M059J (cell line): ENCODE data around the gene EXD3. TPM values are rescaled to one million over a fixed set of nuclear protein-coding genes. Genes with fewer than 3 reads are reported as not detected.
"Not testable (repeated sequence)": the region's sequence is repeated elsewhere in the genome, so short reads cannot be mapped to it uniquely, and the experiment has no call there.

Experiments
- DNase-seq: peaks from one replicate; pipeline ENCODE4 v3.0.0-alpha.2; 2012; ENCODE audit warnings: low read depth
- total RNA-seq: library from RNA; depleted of rRNA; stranded (reverse); fragments of >200 nt; shearing (Covaris generic); gene quantifications from 2 replicates; pipeline ENCODE4 v1.2.3, GENCODE V29; 2014; rRNA removed

The EXD3 gene
- total RNA-seq, 1 experiment from 2014 or later, result 2.7 TPM

DNA sequence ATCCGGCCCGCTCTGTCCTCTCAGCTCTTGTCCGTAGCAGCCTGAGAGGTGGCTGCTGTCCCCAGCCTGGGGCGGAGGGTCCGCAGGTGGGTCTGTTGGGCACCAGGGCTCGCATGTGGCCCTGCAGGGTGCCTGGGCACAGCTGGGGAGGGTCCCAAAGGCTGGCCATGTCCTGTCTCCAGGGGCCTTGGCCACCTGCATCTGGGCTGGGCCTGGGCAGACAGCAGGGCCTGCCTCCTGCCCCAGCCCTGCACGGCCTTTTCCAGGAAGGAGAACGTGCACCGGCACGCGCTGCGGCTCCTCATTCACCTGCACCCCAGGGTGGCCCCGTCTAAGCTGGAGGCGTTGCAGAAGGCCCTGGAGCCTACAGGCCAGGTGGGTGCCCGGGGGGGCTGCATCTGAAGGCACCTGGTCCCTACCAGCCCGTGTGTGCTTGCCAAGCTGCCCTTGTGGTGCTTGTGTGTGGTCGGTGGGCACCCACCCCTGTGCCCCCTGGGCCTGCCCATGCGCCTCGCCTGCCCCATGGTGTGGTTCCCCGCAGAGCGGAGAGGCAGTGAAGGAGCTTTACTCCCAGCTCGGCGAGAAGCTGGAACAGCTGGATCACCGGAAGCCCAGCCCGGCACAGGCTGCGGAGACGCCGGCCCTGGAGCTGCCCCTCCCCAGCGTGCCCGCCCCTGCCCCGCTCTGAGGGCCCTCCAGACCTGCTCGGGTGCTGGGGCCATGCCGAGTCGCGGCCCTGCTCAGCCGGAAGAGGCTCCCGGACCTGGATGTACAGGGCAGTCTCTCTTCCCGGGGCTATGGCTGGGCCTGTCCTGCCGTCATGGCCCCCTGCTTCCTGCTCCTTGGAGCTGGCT lies 150.5 kb downstream of the EXD3 start:
- DNase-seq, result no peak

DNA sequence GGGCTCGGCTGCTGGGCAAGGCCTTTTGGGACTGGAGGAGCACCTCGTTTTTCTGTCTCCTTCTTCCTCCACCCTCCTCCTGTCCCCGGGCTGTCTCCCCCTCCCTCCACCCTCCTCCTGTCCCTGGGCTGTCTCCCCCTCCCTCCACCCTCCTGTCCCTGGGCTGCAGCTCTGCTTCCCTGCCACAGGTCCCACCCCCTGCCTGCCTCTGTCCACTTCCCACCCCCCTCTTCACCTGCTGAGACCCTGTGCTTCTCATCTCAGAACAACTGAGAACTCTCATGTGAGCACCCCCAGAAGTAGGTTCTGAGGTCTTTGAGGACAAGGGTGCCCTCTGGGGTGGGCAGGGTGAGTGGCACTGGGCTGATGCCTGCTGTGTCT lies 151.3 kb downstream of the EXD3 start:
- DNase-seq, result no peak

DNA sequence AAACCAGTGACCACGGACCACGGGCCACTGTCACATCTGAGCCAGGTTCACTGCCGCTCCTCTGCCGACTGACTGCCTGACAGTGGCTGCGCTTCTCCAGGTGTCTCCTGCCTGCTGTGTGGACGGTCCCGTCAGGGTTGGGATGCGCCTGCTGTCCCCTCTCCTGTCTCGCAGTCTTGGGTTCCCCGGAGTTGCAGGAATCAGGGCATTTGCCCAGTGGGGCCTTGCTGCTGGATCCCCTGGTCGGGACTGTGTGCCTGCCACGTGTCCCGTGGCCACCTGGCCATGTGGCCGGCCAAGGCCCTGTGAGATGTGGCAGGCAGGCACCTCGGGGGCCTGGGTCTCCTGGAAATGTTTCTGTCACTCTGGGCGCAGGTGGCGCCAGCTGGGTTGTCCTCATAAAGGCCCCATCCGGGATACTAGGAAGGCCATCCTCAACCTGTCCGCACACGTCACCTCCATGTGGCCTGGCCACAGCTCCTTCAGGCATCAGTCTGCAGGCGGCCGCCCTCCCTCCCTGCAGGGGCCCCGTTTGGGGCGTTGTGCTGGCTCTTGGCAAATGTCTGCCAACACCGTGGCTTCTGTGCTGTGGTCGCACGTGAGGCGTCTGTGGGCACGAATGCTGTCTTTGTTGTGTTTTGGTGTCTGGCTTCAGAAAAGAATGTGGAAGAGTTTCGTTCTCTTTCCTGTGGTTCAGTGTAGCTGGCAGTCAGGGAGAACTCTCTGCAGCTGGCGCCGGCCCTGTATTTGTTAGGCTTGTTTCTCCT lies 151.8 kb downstream of the EXD3 start:
- DNase-seq, result no peak

DNA sequence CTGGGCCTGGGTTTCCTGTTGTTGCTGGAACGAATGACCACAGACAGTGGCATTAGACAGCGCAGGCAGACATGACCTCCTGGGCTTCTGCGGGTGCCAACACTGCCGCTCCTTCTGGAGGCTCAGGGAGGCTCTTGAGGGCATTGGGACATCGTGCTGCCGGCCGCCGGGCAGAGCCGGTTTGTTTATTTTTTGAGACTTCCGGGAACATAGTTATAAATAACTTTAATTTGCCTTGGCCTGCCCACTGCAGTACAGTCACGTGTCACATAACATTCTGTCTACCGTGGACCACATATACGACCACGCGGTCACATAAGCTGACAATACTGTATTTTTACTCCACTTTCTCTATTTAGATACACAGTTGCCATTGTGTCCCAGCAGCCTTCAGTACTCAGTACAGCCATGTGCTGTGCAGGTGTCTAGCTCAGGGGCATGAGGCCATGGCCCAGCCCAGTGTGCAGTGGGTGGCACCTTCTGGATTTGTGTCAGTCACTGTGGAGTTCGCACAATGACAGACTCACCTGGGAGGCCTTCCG lies 153.7 kb downstream of the EXD3 start:
- no peak for DNase-seq

DNA sequence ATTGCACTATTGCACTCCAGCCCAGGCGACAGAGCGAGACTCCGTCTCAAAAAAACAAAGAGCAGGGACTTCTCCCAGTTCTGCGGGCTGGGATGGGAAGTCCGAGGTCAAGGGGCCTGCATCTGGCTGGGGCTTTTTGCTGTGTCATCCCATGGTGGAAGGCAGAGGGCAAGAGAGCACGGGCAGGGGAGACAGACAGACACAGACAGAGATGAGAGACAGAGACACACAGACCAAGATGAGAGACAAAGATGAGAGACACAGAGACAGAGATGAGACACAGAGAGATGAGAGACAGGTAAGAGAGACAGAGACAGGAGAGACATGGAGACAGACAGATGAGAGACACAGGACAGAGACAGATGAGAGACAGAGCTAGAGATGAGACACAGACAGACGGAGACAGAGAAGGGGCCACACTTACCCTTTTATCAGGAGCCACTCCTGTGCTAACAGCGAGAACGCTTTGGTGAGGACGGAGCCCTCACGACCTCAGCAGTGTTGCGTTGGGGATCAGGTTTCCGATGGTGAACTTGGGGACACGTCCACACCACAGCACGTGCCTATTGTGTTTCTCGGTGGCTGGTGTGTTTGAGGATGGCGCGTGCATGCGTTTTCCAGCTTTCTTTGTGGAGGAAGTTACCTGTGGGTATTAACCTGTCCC lies 154.3 kb downstream of the EXD3 start:
- DNase-seq, result no peak

DNA sequence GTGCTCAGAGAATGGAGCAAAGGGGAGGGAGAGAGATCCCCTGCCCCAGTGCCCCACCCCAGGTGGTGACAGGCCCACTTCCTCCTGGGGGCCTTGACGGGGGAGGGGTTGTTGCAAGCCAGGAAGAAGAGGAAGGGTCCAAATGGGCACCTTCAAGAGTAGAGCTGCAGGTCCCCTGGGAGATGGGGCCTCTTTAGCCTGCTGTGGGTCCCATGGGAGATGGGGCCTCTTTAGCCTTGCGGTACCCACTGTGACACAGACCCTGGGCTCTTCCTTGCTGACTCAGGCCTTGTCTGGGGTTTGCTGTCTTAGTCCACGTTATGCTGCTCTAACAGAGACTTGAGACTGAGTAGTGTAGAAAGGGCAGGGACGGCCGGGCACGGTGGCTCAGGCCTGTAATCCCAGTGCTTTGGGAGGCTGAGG lies 155.0 kb downstream of the EXD3 start:
- no peak for DNase-seq

DNA sequence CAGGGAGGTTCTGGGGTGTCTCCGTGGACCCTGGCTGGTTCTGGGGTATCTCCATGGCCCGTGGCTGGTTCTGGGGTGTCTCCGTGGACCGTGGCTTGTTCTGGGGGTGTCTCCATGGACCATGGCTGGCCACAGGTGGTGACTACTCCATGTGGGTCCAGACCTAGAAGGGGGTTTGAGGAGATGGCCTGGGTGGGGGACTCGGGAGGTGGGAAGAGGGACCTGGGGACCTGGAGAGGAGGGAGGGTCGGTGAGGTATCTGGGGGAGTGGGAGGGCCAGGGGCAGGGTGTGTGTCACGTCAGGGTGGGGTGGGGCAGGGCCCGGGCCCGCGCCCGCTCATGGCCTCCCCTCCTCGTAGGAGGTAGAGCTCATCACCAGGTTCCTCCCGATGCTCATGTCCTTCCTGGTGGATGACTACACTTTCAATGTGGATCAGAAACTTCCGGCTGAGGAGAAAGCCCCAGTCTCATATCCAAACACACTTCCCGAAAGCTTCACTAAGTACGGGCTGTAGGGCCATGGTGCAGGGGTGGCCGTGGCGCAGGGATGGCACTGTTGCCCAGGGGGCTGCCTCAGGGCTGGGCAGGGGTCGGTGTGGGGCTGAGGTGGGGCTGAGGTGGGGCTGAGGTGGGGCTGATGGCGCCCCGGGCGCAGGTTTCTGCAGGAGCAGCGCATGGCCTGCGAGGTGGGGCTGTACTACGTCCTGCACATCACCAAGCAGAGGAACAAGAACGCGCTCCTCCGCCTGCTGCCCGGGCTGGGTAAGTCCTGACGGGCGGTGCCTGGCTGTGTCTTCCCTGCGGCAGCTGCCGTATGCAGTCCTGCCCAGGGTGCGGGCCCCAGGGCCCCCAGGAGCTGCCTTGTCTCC lies 156.1 kb downstream of the EXD3 start:
- DNase-seq, result no peak

DNA sequence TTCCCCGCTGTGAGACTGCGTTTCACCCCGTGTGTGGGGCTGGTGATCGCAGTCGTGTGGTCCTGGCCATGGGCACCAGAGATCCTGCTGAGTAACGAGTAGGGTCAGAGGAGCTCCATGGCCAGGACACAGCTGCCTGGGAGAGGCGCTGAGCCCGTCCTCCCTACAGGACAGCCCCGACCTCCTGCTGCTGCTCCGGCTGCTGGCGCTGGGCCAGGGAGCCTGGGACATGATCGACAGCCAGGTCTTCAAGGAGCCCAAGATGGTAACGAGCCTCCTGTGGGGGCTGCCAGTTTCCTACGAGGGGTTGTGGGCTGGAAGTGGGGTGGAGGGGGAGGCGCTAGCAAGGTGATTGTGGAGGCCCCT lies 156.8 kb downstream of the EXD3 start:
- no peak for DNase-seq

DNA sequence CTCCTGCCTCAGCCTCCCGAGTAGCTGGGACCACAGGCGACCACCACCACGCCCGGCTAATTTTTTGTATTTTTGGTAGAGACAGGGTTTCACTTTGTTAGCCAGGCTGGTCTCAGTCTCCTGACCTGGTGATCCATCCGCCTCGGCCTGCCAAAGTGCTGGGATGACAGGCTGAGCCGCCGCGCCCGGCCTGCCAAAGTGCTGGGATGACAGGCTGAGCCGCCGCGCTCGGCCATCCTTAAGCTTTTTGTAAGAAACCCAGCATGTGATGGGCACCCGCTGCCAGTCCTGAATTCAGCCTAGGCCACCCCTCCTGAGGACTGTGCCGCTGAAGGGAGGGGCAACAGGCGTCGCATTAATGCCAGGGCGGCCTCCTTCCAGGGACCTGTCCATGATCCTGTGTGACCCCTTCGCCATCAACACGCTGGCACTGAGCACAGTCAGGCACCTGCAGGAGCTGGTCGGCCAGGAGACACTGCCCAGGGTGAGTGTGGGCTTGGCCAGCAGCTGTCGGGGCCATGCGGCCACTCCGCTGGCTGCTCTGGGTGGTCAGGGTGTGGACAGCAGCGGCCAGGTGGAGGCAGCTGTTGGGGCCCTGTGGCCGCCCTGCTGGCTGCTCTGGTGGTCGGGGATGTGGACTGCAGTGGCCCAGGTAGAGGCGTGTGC lies 157.3 kb downstream of the EXD3 start:
- no peak for DNase-seq

DNA sequence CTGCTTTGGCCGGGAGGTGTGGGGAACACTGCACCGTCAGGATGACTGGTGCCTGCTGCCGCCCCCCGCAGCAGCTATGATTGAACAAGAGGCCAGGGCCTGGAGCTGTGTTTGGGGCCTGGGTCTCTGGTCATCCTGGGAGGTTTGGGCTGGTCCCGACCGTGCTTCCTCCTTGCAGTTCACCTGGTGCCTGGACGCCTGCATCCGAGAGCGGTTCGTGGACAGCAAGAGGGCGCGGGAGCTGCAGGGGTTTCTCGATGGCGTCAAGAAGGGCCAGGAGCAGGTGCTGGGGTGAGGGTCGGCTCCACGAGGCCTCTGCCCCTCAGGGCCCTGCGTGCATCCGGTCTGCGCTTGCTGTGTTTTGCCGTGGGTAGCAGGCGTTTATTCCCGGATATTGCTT lies 158.9 kb downstream of the EXD3 start:
- DNase-seq, result no peak

DNA sequence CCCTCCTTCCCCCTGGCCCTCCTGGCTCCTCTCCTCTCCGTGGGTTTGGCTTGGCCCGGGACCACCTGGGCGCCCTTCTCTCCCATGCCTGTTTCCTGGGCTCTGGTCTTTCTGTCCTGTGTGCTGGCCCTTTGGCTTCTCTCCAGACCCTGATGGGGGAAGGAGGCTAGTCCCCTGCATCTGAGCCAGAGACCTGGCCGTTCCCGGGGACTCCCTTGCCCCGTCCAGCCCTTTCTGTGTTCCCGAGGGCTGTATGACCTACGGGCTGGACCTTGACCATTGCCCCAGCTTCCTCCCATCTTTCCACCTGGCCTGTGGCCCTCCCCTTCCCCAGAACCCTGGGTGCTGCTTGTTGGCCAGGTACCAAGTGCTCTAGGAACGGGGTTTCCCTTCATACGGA lies 159.5 kb downstream of the EXD3 start:
- no peak for DNase-seq

DNA sequence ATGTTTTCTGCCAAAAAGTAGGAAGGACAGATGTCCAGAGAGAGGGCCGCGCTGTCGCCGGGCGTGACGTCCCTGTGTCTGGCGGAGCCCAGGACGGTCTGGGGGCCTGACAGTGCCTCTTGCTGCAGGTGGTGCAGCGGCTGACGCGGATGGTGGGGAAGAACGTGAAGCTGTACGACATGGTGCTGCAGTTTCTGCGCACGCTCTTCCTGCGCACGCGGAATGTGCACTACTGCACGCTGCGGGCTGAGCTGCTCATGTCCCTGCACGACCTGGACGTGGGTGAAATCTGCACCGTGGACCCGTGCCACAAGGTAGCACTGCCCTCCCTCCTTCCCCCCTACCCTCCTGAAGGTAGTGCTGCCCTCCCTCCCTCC lies 160.1 kb downstream of the EXD3 start:
- DNase-seq, result no peak

DNA sequence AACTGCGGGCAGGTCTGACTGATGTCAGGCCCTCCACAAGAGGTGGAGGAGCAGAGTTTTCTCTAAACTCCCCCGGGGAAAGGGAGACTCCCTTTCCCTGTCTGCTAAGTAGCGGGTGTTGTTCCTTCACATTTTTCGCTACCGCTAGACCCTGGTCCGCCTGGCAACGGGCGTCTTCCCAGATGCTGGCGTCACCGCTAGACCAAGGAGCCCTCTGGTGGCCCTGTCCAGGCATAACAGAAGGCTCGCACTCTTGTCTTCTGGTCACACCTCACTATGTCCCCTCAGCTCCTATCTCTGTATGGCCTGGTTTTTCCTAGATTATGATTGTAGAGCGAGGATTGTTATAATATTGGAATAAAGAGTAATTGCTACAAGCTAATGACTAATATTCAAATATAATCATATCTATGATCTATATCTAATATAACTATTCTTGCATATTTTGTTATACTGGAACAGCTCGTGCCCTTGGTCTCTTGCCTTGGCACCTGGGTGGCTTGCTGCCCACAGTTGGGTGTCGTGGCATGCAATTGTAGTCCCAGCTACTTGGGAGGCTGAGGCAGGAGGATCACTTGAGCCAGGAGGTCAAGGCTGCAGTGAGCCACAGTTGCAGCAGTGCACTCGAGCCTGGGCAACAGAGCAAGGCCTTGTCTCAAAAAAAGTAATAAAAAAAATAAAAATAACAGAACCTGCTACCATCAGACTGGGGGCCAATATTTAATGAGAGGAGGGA lies 160.6 kb downstream of the EXD3 start:
- not testable (repeated sequence) for DNase-seq

Other genes with a start within 250 kb of the EXD3 start
- gene ANAPC2, start 234.6 kb downstream of the EXD3 start, total RNA-seq, result 8.6 and 17.6 TPM in 2 replicates
- gene SSNA1, start 234.5 kb downstream of the EXD3 start, total RNA-seq, result 99.7 and 110 TPM in 2 replicates
- gene TPRN, start 222.4 kb downstream of the EXD3 start, total RNA-seq, result 4.5 and 8.5 TPM in 2 replicates
- gene TMEM203, start 217.5 kb downstream of the EXD3 start, total RNA-seq, result 68.2 and 68.9 TPM in 2 replicates
- 14.9 and 17.6 TPM in 2 replicates for gene NDOR1, start 217.5 kb downstream of the EXD3 start, total RNA-seq
- gene RNF208, start 200.9 kb downstream of the EXD3 start, total RNA-seq, result 0.39 TPM in 1 of 2 replicates, not detected in the other
- 0.44 and 1.0 TPM in 2 replicates for gene CYSRT1, start 198.0 kb downstream of the EXD3 start, total RNA-seq
- gene RNF224, start 195.7 kb downstream of the EXD3 start, total RNA-seq, result not detected in 2 replicates
- gene SLC34A3, start 192.3 kb downstream of the EXD3 start, total RNA-seq, result 0.10 TPM in 1 of 2 replicates, not detected in the other
- 273 and 381 TPM in 2 replicates for gene TUBB4B, start 181.9 kb downstream of the EXD3 start, total RNA-seq
- not detected in 2 replicates for gene STPG3, start 171.9 kb downstream of the EXD3 start, total RNA-seq
- gene NELFB, start 167.8 kb downstream of the EXD3 start, total RNA-seq, result 41.8 and 73.9 TPM in 2 replicates
- gene TOR4A, start 145.4 kb downstream of the EXD3 start, total RNA-seq, result 1.7 TPM in 2 replicates
- not detected in 2 replicates for gene NRARP, start 120.9 kb downstream of the EXD3 start, total RNA-seq
- gene NOXA1, start 231 bp upstream of the EXD3 start, total RNA-seq, result not detected in 2 replicates
- gene ENTPD8, start 18.2 kb upstream of the EXD3 start, total RNA-seq, result not detected in 2 replicates
- gene NSMF, start 36.2 kb upstream of the EXD3 start, total RNA-seq, result 11.8 and 24.0 TPM in 2 replicates
- gene PNPLA7, start 127.2 kb upstream of the EXD3 start, total RNA-seq, result 0.27 TPM in 1 of 2 replicates, not detected in the other
- 53.7 and 76.4 TPM in 2 replicates for gene MRPL41, start 128.7 kb upstream of the EXD3 start, total RNA-seq
- gene DPH7, start 155.8 kb upstream of the EXD3 start, total RNA-seq, result 20.8 and 25.5 TPM in 2 replicates
- gene ZMYND19, start 167.3 kb upstream of the EXD3 start, total RNA-seq, result 20.6 and 33.0 TPM in 2 replicates
- 29.1 and 31.7 TPM in 2 replicates for gene ARRDC1, start 182.5 kb upstream of the EXD3 start, total RNA-seq
- gene EHMT1, start 195.8 kb upstream of the EXD3 start, total RNA-seq, result 24.3 and 38.4 TPM in 2 replicates